Upper lobe of left lung (tissue), 6 donors: ENCODE results near the gene FAM161A. TPM values are rescaled to one million over a fixed set of nuclear protein-coding genes. Genes with fewer than 3 reads are reported as not detected.

ENCODE experiments used
- ATAC-seq, 2 donors: fragments of 200-7000 bp; cut with Tn5 transposase; one replicate each; pipeline ENCODE4 v1.9.1; 2022; ENCODE audit warnings: mild to moderate bottlenecking in 2 of 2, moderate library complexity in 2 of 2; ENCODE audit not compliant: low FRiP score in 2 of 2
- DNase-seq, 2 donors: peaks; one replicate each; pipeline ENCODE4 v3.0.0-alpha.2; 2019 to 2020
- H3K27ac ChIP-seq, 4 donors: fragments of 200-600 bp; sonication (generic); one replicate each; pipeline ENCODE4 v1.5.1; 2016 to 2019
- H3K27me3 ChIP-seq, 4 donors: fragments of 200-600 bp; sonication (generic); one replicate each; pipeline ENCODE4 v1.5.1; 2017 to 2019
- H3K36me3 ChIP-seq, 4 donors: fragments of 200-600 bp; sonication (generic); one replicate each; pipeline ENCODE4 v1.5.1; 2016 to 2019
- H3K4me1 ChIP-seq, 4 donors: fragments of 200-600 bp; sonication (generic); one replicate each; pipeline ENCODE4 v1.5.1; 2018 to 2019
- H3K4me3 ChIP-seq, 4 donors: fragments of 200-600 bp; sonication (generic); one replicate each; pipeline ENCODE4 v1.5.1; 2017 to 2019; ENCODE audit warnings: mild to moderate bottlenecking in 2 of 4, moderate library complexity in 1 of 4
- H3K9me3 ChIP-seq, 4 donors: fragments of 200-600 bp; sonication (generic); one replicate each; pipeline ENCODE4 v1.5.1; 2018 to 2019
- EP300 ChIP-seq, 4 donors: sonication (generic); formaldehyde crosslinking; IDR thresholded peaks; one replicate each; pipeline ENCODE4 v1.5.1; 2017; ENCODE audit warnings: antibody characterized with exemption in 4 of 4, control low read depth in 2 of 4
- POLR2A ChIP-seq, 4 donors: fragments of 450-650 bp; IDR thresholded peaks; one replicate each; pipeline ENCODE4 v1.5.1; 2016 to 2017; ENCODE audit warnings: antibody characterized with exemption in 4 of 4, mild to moderate bottlenecking in 2 of 4
- POLR2AphosphoS5 ChIP-seq, 2 donors: sonication (generic); formaldehyde crosslinking; IDR thresholded peaks; one replicate each; pipeline ENCODE4 v1.5.1; 2017; ENCODE audit warnings: antibody characterized with exemption in 2 of 2
- WGBS, 2 donors: methylation state at CpG; one replicate each; pipeline ENCODE4 v1.1.5; 2017 to 2018; 5-methylcytosine and 5-hydroxymethylcytosine counted together
- small RNA-seq, 4 donors: library from RNA; depleted of rRNA; stranded (forward); fragments of <200 nt; gene quantifications; one replicate each; pipeline ENCODE3, GENCODE V24; 2016
- total RNA-seq, 6 donors: library from RNA; depleted of rRNA in 4 of 6; stranded (reverse); fragments of >200 nt in 4 of 6; gene quantifications; one replicate each; pipeline versions ENCODE4 v1.1.0 to v1.2.1, GENCODE V29; 2016 to 2021
- TF ChIP-seq, protein P1 (sequence below), 6 experiments: fragments of 450-650 bp in 4 of 6; fragments of 200-600 bp in 2 of 6; sonication (generic) in 2 of 6; IDR thresholded peaks; one replicate each; pipeline ENCODE4 v1.5.1; 2016 to 2019; ENCODE audit warnings: antibody characterized with exemption in 6 of 6
- donor health status: DM: no; HTN: no; CAD: no; lungs with moderate emphysema.
- donor health status: DM: no; HTN: yes; CAD: no; lungs with severe emphysema.

The FAM161A gene
- total RNA-seq, 6 donors from 2014 or later = 1.7 to 7.2 (median 2.7) TPM

GRCh38 chr2:61786876-61787275 lies 67.0 kb downstream of the FAM161A start:
- H3K4me1 ChIP-seq = no peaks in the 10 kb centered on the region
- no peak overlapping the region for H3K27ac ChIP-seq
- no peaks in the 10 kb centered on the region for H3K27me3 ChIP-seq
- ATAC-seq (no peak), DNase-seq (no peak)
- TF ChIP-seq, protein P1, sequence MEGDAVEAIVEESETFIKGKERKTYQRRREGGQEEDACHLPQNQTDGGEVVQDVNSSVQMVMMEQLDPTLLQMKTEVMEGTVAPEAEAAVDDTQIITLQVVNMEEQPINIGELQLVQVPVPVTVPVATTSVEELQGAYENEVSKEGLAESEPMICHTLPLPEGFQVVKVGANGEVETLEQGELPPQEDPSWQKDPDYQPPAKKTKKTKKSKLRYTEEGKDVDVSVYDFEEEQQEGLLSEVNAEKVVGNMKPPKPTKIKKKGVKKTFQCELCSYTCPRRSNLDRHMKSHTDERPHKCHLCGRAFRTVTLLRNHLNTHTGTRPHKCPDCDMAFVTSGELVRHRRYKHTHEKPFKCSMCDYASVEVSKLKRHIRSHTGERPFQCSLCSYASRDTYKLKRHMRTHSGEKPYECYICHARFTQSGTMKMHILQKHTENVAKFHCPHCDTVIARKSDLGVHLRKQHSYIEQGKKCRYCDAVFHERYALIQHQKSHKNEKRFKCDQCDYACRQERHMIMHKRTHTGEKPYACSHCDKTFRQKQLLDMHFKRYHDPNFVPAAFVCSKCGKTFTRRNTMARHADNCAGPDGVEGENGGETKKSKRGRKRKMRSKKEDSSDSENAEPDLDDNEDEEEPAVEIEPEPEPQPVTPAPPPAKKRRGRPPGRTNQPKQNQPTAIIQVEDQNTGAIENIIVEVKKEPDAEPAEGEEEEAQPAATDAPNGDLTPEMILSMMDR (IDR thresholded peaks at IDR 0.05) = no peak
- no peak for TF ChIP-seq POLR2AphosphoS5 (IDR thresholded peaks at IDR 0.05)
- TF ChIP-seq POLR2A (IDR thresholded peaks at IDR 0.05) = no peak
- no peak for TF ChIP-seq EP300 (IDR thresholded peaks at IDR 0.05)
- no peaks in the 10 kb centered on the region for H3K9me3 ChIP-seq
- WGBS, 2 donors = 92 to 99% methylated on average over 2 of the region's 2 CpGs
- no peak overlapping the region for H3K4me3 ChIP-seq
- no peaks in the 10 kb centered on the region for H3K36me3 ChIP-seq

DNA sequence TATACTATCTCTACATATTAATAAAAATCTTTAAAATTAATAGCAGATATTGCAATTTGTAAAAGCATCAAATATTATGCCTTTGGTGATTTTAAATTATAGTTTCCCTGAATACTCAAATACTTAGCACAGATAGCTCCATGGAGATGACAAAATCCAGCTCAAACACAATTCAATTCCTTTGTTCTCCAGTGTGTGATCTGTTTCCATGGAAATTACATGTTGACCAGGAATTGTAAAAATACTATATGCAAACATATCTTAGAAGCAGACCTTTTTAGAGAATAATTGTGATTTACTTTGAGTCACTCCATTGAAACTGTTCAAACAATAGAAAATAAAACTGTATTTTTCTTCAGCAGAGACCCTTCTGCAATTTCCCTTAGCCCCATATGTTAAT lies 68.3 kb downstream of the FAM161A start:
- Histone ChIP-seq H3K4me3 (no peak overlapping the region), H3K9me3 (peaks cover 0 to 4% (median 0%) of the 10 kb centered on the region in 4 donors), H3K4me1 (no peaks in the 10 kb centered on the region), H3K36me3 (no peaks in the 10 kb centered on the region), H3K27me3 (no peaks in the 10 kb centered on the region), H3K27ac (no peak overlapping the region)
- TF ChIP-seq POLR2AphosphoS5 (IDR thresholded peaks at IDR 0.05) (no peak), EP300 (IDR thresholded peaks at IDR 0.05) (no peak), POLR2A (IDR thresholded peaks at IDR 0.05) (no peak)
- TF ChIP-seq, protein P1 (IDR thresholded peaks at IDR 0.05) = no peak
- no peak for ATAC-seq
- DNase-seq = no peak

DNA sequence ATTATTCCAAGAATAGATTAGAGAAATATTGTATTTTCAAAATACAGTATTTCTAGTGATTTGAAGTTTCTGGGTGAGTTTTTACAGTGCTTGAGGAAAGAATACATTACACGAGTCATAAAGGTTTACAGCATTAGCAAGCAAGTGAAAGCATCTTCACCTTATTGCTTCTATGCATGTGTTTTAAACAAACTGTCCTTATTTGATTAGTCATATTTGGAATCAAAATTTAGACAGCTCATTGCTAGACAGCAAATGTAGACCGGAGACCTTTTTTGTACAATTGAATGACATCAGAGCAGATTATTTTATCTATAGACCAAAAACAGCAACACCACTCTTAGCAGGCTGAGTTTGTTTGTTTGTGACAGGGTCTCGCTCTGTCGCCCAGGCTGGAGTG lies 69.2 kb downstream of the FAM161A start:
- no peak for ATAC-seq
- H3K27me3 ChIP-seq = no peaks in the 10 kb centered on the region
- H3K4me1 ChIP-seq = no peaks in the 10 kb centered on the region
- no peak overlapping the region for H3K4me3 ChIP-seq
- peaks cover 0 to 4% (median 0%) of the 10 kb centered on the region in 4 donors for H3K9me3 ChIP-seq
- H3K27ac ChIP-seq = no peak overlapping the region
- H3K36me3 ChIP-seq = no peaks in the 10 kb centered on the region
- WGBS, 2 donors = 73 to 79% methylated on average over 4 of the region's 4 CpGs
- no peak for TF ChIP-seq POLR2AphosphoS5 (IDR thresholded peaks at IDR 0.05)
- no peak for TF ChIP-seq EP300 (IDR thresholded peaks at IDR 0.05)
- TF ChIP-seq POLR2A (IDR thresholded peaks at IDR 0.05) = no peak
- TF ChIP-seq, protein P1 (IDR thresholded peaks at IDR 0.05) = no peak
- no peak for DNase-seq

DNA sequence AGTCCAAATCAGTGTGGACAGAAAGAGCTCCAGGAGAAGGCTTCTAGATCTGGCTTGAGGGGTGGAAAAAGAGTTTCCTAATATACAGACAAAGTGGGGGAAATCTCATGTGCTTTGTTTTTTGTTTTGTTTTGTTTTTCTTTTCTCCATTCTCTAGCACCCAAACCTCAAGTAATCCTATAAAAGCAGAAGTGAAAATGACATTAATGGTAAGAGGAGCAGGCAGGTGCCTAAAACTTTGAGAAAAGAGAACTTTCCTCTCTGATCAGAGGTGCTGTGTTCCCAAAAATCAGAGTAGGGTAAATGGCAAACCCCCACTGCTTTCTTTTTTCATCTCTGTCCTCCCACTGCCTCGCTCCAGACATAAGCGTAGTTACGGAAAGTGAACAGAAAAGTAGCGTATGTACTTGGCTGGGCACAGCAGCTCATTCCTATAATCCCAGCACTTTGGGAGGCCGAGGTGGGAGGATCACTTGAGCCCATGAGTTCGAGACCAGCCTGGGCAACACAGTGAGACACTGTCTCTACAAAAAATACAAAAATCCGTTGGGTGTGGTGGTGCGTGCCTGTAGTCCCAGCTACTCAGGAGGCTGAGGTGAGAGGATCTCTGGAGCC lies 77.8 kb downstream of the FAM161A start:
- no peak overlapping the region for H3K27ac ChIP-seq
- ATAC-seq (no peak), DNase-seq (no peak)
- H3K4me3 ChIP-seq = no peak overlapping the region
- H3K36me3 ChIP-seq = no peaks in the 10 kb centered on the region
- H3K9me3 ChIP-seq = peaks cover 0 to under 1% (median 0%) of the 10 kb centered on the region in 4 donors
- no peak for TF ChIP-seq POLR2AphosphoS5 (IDR thresholded peaks at IDR 0.05)
- TF ChIP-seq POLR2A (IDR thresholded peaks at IDR 0.05) = no peak
- no peak for TF ChIP-seq EP300 (IDR thresholded peaks at IDR 0.05)
- TF ChIP-seq, protein P1 (IDR thresholded peaks at IDR 0.05) = no peak
- H3K27me3 ChIP-seq = no peaks in the 10 kb centered on the region
- H3K4me1 ChIP-seq = no peaks in the 10 kb centered on the region
- 86 to 90% methylated on average over 8 of the region's 8 CpGs for WGBS, 2 donors

Small RNA genes lying within 50 kb of the gene (small RNA-seq; reads per million reads assigned to genes)
- 0 reads per million in 4 donors for gene RPS24P7

Other genes with a start within 250 kb of the FAM161A start
- 10 to 100 TPM; 27.0 to 92.7 (median 66.8) TPM for gene CCT4, start 34.6 kb upstream of the FAM161A start, total RNA-seq
- 10 to 100 TPM; 27.0 to 59.7 (median 35.6) TPM for gene COMMD1, start 51.6 kb upstream of the FAM161A start, total RNA-seq